H1 (cell line): Measurements from ENCODE around the gene OPHN1. TPM values are rescaled to one million over a fixed set of nuclear protein-coding genes. Genes with fewer than 3 reads are reported as not detected.

Experiments
- CTCF ChIA-PET: fragments of 300-600 bp; sonication (Branson Sonifier 250); formaldehyde crosslinking; loops from one replicate; lab custom pipeline; 2021; ENCODE audit not compliant: partially characterized antibody; lab: Charles Lee
- POLR2A ChIA-PET: fragments of 300-600 bp; sonication (Branson Sonifier 250); formaldehyde crosslinking; loops from one replicate; lab custom pipeline; 2021; ENCODE audit warnings: inconsistent platforms; ENCODE audit not compliant: partially characterized antibody; lab: Charles Lee
- DNase-seq, 2 experiments: peaks; one replicate each; pipeline versions ENCODE4 v3.0.0 to v3.0.0-alpha.2; 2010 to 2022; ENCODE audit warnings: low spot score in 2 of 2, low read depth in 1 of 2, mixed read lengths in 1 of 2
- FAIRE-seq: peaks from 2 replicates; lab custom pipeline; 2011; peaks lifted over from hg19 to GRCh38; lab: Jason Lieb, UNC
- H2AFZ ChIP-seq: 2 replicates; pipeline ENCODE4 v1.8.1; 2012; ENCODE audit warnings: low read length, inconsistent platforms
- H2AK5ac ChIP-seq: 2 replicates; pipeline ENCODE4 v1.6.1; 2013; ENCODE audit warnings: low read depth, low read length
- H2BK120ac ChIP-seq: replicated peaks from 2 replicates; pipeline ENCODE3; 2013; ENCODE audit warnings: low read depth, low read length, inconsistent platforms
- H2BK12ac ChIP-seq: 2 replicates; pipeline ENCODE4 v1.6.1; 2013; ENCODE audit warnings: low read depth, low read length
- H2BK15ac ChIP-seq: 2 replicates; pipeline ENCODE4 v1.6.1; 2013; ENCODE audit warnings: low read length
- H2BK20ac ChIP-seq: 2 replicates; pipeline ENCODE4 v1.6.1; 2013; ENCODE audit warnings: low read length
- H2BK5ac ChIP-seq: 2 replicates; pipeline ENCODE4 v1.6.1; 2013; ENCODE audit warnings: low read depth, low read length
- H3K14ac ChIP-seq: 2 replicates; pipeline ENCODE4 v1.6.1; 2013; ENCODE audit warnings: inconsistent platforms; ENCODE audit not compliant: insufficient read length
- H3K18ac ChIP-seq: 2 replicates; pipeline ENCODE4 v1.6.1; 2013; ENCODE audit warnings: low read length; ENCODE audit errors: extremely low read depth
- H3K23ac ChIP-seq: 2 replicates; pipeline ENCODE4 v1.6.1; 2013; ENCODE audit warnings: inconsistent platforms; ENCODE audit not compliant: insufficient read length
- H3K23me2 ChIP-seq: 2 replicates; pipeline ENCODE4 v1.6.1; 2013; ENCODE audit warnings: low read depth, low read length
- H3K27ac ChIP-seq: 2 replicates; pipeline ENCODE4 v1.6.1; 2011; ENCODE audit warnings: low read depth, low read length, inconsistent platforms
- H3K27me3 ChIP-seq, 4 experiments: replicated peaks in 1 of 4; 1 replicate in 1 of 4; 2 replicates in 3 of 4; pipeline versions ENCODE4 v1.6.1 to v1.8.1; 2011 to 2013; ENCODE audit warnings: low read length in 3 of 4, mild to moderate bottlenecking in 3 of 4, inconsistent platforms in 2 of 4, mixed read lengths in 2 of 4, moderate library complexity in 1 of 4; ENCODE audit not compliant: control insufficient read depth in 3 of 4, insufficient read depth in 3 of 4; ENCODE audit errors: extremely low read depth in 1 of 4
- H3K36me3 ChIP-seq, 4 experiments: 2 replicates each; pipeline versions ENCODE4 v1.6.1 to v1.8.1; 2011 to 2013; ENCODE audit warnings: mild to moderate bottlenecking in 4 of 4, low read length in 3 of 4, moderate library complexity in 2 of 4, control low read depth in 1 of 4, inconsistent platforms in 1 of 4; ENCODE audit not compliant: insufficient read depth in 4 of 4, control insufficient read depth in 2 of 4
- H3K4ac ChIP-seq: replicated peaks from 2 replicates; pipeline ENCODE3; 2013; ENCODE audit warnings: low read length, low read depth, mixed read lengths, inconsistent platforms; ENCODE audit not compliant: insufficient read length
- H3K4me1 ChIP-seq, 4 experiments: replicated peaks in 1 of 4; 1 replicate in 1 of 4; 2 replicates in 3 of 4; pipeline versions ENCODE4 v1.6.1 to v1.8.1; 2011 to 2013; ENCODE audit warnings: low read length in 3 of 4, inconsistent platforms in 2 of 4, mixed read lengths in 1 of 4; ENCODE audit not compliant: insufficient read depth in 4 of 4, control insufficient read depth in 3 of 4
- H3K4me2 ChIP-seq, 2 experiments: 2 replicates each; pipeline versions ENCODE4 v1.6.1 to v1.8.1; 2011 to 2013; ENCODE audit warnings: low read depth in 2 of 2, low read length in 2 of 2, control low read depth in 1 of 2, inconsistent platforms in 1 of 2, mild to moderate bottlenecking in 1 of 2; ENCODE audit not compliant: insufficient read depth in 1 of 2
- H3K4me3 ChIP-seq, 4 experiments: fragments of 200-600, 300-600 bp in 1 of 4; sonication (generic), shearing (Covaris generic), sonication (Bioruptor Twin) in 1 of 4; 2 replicates each; pipeline versions ENCODE4 v1.5.1 to v1.8.1; 2011 to 2016; ENCODE audit warnings: low read length in 4 of 4, low read depth in 3 of 4, control low read depth in 2 of 4, inconsistent platforms in 2 of 4, mild to moderate bottlenecking in 2 of 4, mixed read lengths in 1 of 4, moderate library complexity in 1 of 4; ENCODE audit not compliant: insufficient read depth in 2 of 4; ENCODE audit errors: extremely low read depth in 1 of 4
- H3K56ac ChIP-seq: replicated peaks from 2 replicates; pipeline ENCODE3; 2013; ENCODE audit warnings: low read depth, mild to moderate bottlenecking, mixed read lengths, low read length, inconsistent platforms; ENCODE audit not compliant: insufficient read length
- H3K79me1 ChIP-seq: 2 replicates; pipeline ENCODE4 v1.6.1; 2013; ENCODE audit warnings: low read depth, low read length, control low read depth
- H3K79me2 ChIP-seq, 2 experiments: 2 replicates each; pipeline versions ENCODE4 v1.6.1 to v1.8.1; 2012 to 2013; ENCODE audit warnings: low read length in 2 of 2, mild to moderate bottlenecking in 2 of 2, inconsistent platforms in 1 of 2; ENCODE audit not compliant: insufficient read depth in 2 of 2, control insufficient read depth in 1 of 2
- H3K9ac ChIP-seq, 4 experiments: replicated peaks in 1 of 4; 1 replicate in 1 of 4; 2 replicates in 3 of 4; pipeline versions ENCODE4 v1.6.1 to v1.8.1; 2011 to 2013; ENCODE audit warnings: low read depth in 3 of 4, low read length in 3 of 4, control low read depth in 2 of 4, mild to moderate bottlenecking in 2 of 4, moderate library complexity in 2 of 4, inconsistent platforms in 1 of 4; ENCODE audit errors: extremely low read depth in 1 of 4
- H3K9me3 ChIP-seq, 2 experiments: 2 replicates each; pipeline versions ENCODE4 v1.6.1 to v1.8.1; 2012 to 2013; ENCODE audit warnings: mild to moderate bottlenecking in 2 of 2, moderate library complexity in 2 of 2, control low read depth in 1 of 2, inconsistent platforms in 1 of 2, low read depth in 1 of 2, low read length in 1 of 2, mixed read lengths in 1 of 2; ENCODE audit not compliant: insufficient read depth in 2 of 2
- H4K20me1 ChIP-seq, 2 experiments: replicated peaks in 1 of 2; 2 replicates each; pipeline versions ENCODE3 to v1.8.1; 2011 to 2013; ENCODE audit warnings: inconsistent platforms in 2 of 2, low read length in 2 of 2, mild to moderate bottlenecking in 1 of 2; ENCODE audit not compliant: insufficient read depth in 2 of 2, control insufficient read depth in 1 of 2
- H4K5ac ChIP-seq: 2 replicates; pipeline ENCODE4 v1.6.1; 2013; ENCODE audit warnings: low read length, low read depth, mixed read lengths, inconsistent platforms; ENCODE audit not compliant: insufficient read length
- H4K8ac ChIP-seq: 2 replicates; pipeline ENCODE4 v1.8.0; 2013; ENCODE audit warnings: mild to moderate bottlenecking, moderate library complexity, low read length, inconsistent platforms; ENCODE audit not compliant: insufficient read depth; ENCODE audit errors: extremely low read depth
- H4K91ac ChIP-seq: replicated peaks from 2 replicates; pipeline ENCODE3; 2013; ENCODE audit warnings: low read length, mixed read lengths, inconsistent platforms; ENCODE audit not compliant: insufficient read length
- BRCA1 ChIP-seq: IDR thresholded peaks from 2 replicates; pipeline ENCODE4 v1.6.1; 2012; ENCODE audit warnings: low read depth, low read length, improper control_type of control experiment
- CTBP2 ChIP-seq: IDR thresholded peaks from 2 replicates; pipeline ENCODE4 v1.7.0; 2011; ENCODE audit warnings: borderline replicate concordance, mild to moderate bottlenecking, moderate library complexity, mixed read lengths, low read length; ENCODE audit not compliant: insufficient read depth, insufficient read length
- EZH2 ChIP-seq: fragments of 200-600 bp; sonication (generic); IDR thresholded peaks from 2 replicates; pipeline ENCODE4 v1.7.1; 2012; ENCODE audit warnings: low read depth, mild to moderate bottlenecking, moderate library complexity, low read length, inconsistent platforms; ENCODE audit not compliant: severe bottlenecking
- HDAC6 ChIP-seq: IDR thresholded peaks from one replicate; pipeline ENCODE4 v1.7.1; 2012; ENCODE audit warnings: low read depth, mild to moderate bottlenecking, inconsistent platforms, low read length, moderate library complexity
- RFX5 ChIP-seq: IDR thresholded peaks from 2 replicates; pipeline ENCODE4 v1.6.1; 2011; ENCODE audit warnings: low read depth, low read length, improper control_type of control experiment, borderline replicate concordance
- RXRA ChIP-seq: IDR thresholded peaks from 2 replicates; pipeline ENCODE4 v1.6.1; 2011; ENCODE audit warnings: low read depth, mild to moderate bottlenecking, low read length, moderate library complexity; ENCODE audit not compliant: insufficient read depth
- SIN3A ChIP-seq, 2 experiments: IDR thresholded peaks in 1 of 2; conservative IDR thresholded peaks in 1 of 2; 2 replicates each; pipeline ENCODE4 v1.6.1; 2011 to 2012; ENCODE audit warnings: low read length in 2 of 2, improper control_type of control experiment in 1 of 2, low read depth in 1 of 2, mild to moderate bottlenecking in 1 of 2
- SIRT6 ChIP-seq: IDR thresholded peaks from one replicate; pipeline ENCODE4 v1.7.1; 2012; ENCODE audit warnings: low read length, inconsistent platforms
- SP1 ChIP-seq: IDR thresholded peaks from 2 replicates; pipeline ENCODE4 v1.6.1; 2011; ENCODE audit warnings: low read depth, low read length
- TBP ChIP-seq: IDR thresholded peaks from 2 replicates; pipeline ENCODE4 v1.6.1; 2011; ENCODE audit warnings: low read depth, low read length, improper control_type of control experiment
- TCF12 ChIP-seq: IDR thresholded peaks from 2 replicates; pipeline ENCODE4 v1.6.1; 2011; ENCODE audit warnings: low read depth, mild to moderate bottlenecking, low read length
- WGBS, 2 experiments: shearing (Covaris generic) in 1 of 2; methylation state at CpG; one replicate each; pipeline versions ENCODE4 v1.1.6 to v1.1.7; 2013 to 2015; ENCODE audit warnings: low lambda C conversion rate in 2 of 2, mixed read lengths in 2 of 2, inconsistent platforms in 1 of 2, low coverage in 1 of 2, missing lambda C conversion rate in 1 of 2; ENCODE audit not compliant: insufficient replicate concordance in 2 of 2, insufficient coverage in 1 of 2, insufficient read length in 1 of 2; ENCODE audit errors: extremely low coverage in 1 of 2, missing lambda C conversion rate in 1 of 2; 5-methylcytosine and 5-hydroxymethylcytosine counted together
- polyA plus RNA-seq, 7 experiments: library from polyadenylated mRNA; depleted of rRNA in 3 of 7; stranded (reverse) in 5 of 7; unstranded in 2 of 7; fragments of >200 nt in 5 of 7; fragments of 200-250 nt in 2 of 7; gene quantifications; 1 replicate in 5 of 7; 2 replicates in 1 of 7; 4 replicates in 1 of 7; pipeline versions ENCODE4 v1.2.1 to v1.2.3, GENCODE V29; 2011 to 2013; ENCODE audit warnings: missing spikeins in 2 of 7, mixed read lengths in 2 of 7
- total RNA-seq: library from RNA; stranded (reverse); fragmentation: NEBNext Ultra II Directional; extraction: Animal tissue kit (Norgen Biotek cat#: 25700); gene quantifications from 2 replicates; pipeline ENCODE4 v1.2.1, GENCODE V29; 2021

Gene OPHN1
- total and polyA plus RNA-seq, 2 of the 8 experiments (the other 6 are each of a cell fraction or from before 2014, with no cell fraction given) = 1.2 to 3.5 TPM

- no peaks in the 10 kb centered on the region for H3K27me3 ChIP-seq
- H3K79me1 ChIP-seq = no peaks in the 10 kb centered on the region
- H3K9me3 ChIP-seq = no peaks in the 10 kb centered on the region
- H3K4me1 ChIP-seq = peaks cover 0 to 2% (median 0%) of the 10 kb centered on the region in 4 experiments; a peak in 2 of 7 replicates
- no peak overlapping the region for H2AK5ac ChIP-seq
- no peak overlapping the region for H3K14ac ChIP-seq
- peak overlapping the region; percentile 86 to 90 for H3K4me2 ChIP-seq
- H3K9ac ChIP-seq = peak overlapping the region in 2 of 4 experiments; percentile 40 to 74; a peak in 2 of 7 replicates
- no peak overlapping the region for H4K5ac ChIP-seq
- no peak overlapping the region for H3K23ac ChIP-seq
- no peaks in the 10 kb centered on the region for H4K20me1 ChIP-seq
- H3K56ac ChIP-seq = no peak overlapping the region
- H2BK20ac ChIP-seq = no peak overlapping the region
- H3K4ac ChIP-seq = no peak overlapping the region
- FAIRE-seq (no peak), DNase-seq (no peak)
- WGBS, 2 experiments = 5% methylated on average over 3 of the region's 13 CpGs; no CpG with 5 or more reads in 1 of the 2 experiments
- H2AFZ ChIP-seq = peak overlapping the region; percentile 96; the same call in 1 of the 2 replicates
- H4K8ac ChIP-seq = no peak overlapping the region
- no peaks in the 10 kb centered on the region for H3K79me2 ChIP-seq
- no peaks in the 10 kb centered on the region for H3K36me3 ChIP-seq
- ChIA-PET POLR2A (interaction anchor here (1.3 to 1.9 kb wide), 2 partner anchors 13 to 102 kb away, joined by 3 to 8 read pairs; no protein-coding TSS in a partner anchor), CTCF (no interaction called here)
- H2BK120ac ChIP-seq = no peak overlapping the region
- H3K27ac ChIP-seq = no peak overlapping the region
- H2BK5ac ChIP-seq = no peak overlapping the region
- peak overlapping the region; percentile 74 for H4K91ac ChIP-seq
- H3K18ac ChIP-seq = no peak overlapping the region; the same call in 1 of the 2 replicates
- H2BK15ac ChIP-seq = no peak overlapping the region
- peaks cover 6% of the 10 kb centered on the region; the same call in 1 of the 2 replicates for H3K23me2 ChIP-seq
- no peak overlapping the region for H2BK12ac ChIP-seq
- H3K4me3 ChIP-seq = peak overlapping the region; percentile 48 to 77 (median 72)
- TF ChIP-seq TBP (no peak), RFX5 (no peak), CTBP2 (no peak), HDAC6 (no peak), SP1 (no peak), BRCA1 (no peak), TCF12 (no peak), SIN3A (conservative IDR thresholded peaks at IDR 0.05 in 1 of 2, IDR thresholded peaks at IDR 0.05 in 1 of 2; ENCODE audit: low read depth in 1 of 2, low read length in 2 of 2) (no peak), SIRT6 (no peak), EZH2 (no peak), RXRA (no peak)
Observed at GRCh38 chrX:68433981-68434299, 645 bp upstream of the OPHN1 start.
